ENCODE results near the gene ACTR6. TPM values are rescaled to one million over a fixed set of nuclear protein-coding genes. Genes with fewer than 3 reads are reported as not detected.
"Not testable (repeated sequence)": the region's sequence is repeated elsewhere in the genome, so short reads cannot be mapped to it uniquely, and the experiment has no call there.

Gene ACTR6
- total and polyA plus RNA-seq, 10 of the 15 experiments (the other 5 are each of a cell fraction or from before 2014, with no cell fraction given) = 17.4 to 62.4 (median 40.5) TPM

DNA sequence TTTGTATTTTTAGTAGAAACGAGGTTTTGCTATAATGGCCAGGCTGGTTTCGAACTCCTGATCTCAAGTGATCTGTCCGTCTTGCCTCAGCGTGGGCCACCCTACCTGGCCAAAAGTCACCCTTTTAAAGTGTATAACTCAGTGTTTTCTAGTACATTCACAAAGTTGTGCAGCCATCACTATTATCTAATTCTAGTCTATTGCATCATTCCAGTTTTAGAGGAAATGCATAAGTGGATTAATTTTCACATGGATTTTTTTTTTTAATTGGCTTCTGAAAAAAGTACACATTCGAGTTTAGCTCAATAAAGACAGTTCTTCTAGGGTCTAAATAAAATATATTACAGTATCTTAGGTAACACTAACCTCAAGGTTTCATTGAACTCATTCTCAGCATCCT lies 62.5 kb downstream of the ACTR6 start:
- no TSS peak for BruUV-seq (replicated peaks)
- TF ChIP-seq CREB1 (IDR thresholded peaks at IDR 0.05; ENCODE audit: low read depth) (no peak), BMI1 (IDR thresholded peaks at IDR 0.05; ENCODE audit: borderline replicate concordance) (no peak), ZNF622 (IDR thresholded peaks at IDR 0.05) (no peak), CBX3 (IDR thresholded peaks at IDR 0.05; ENCODE audit: borderline replicate concordance, low read depth) (no peak)
- TF ChIP-seq, protein P1, sequence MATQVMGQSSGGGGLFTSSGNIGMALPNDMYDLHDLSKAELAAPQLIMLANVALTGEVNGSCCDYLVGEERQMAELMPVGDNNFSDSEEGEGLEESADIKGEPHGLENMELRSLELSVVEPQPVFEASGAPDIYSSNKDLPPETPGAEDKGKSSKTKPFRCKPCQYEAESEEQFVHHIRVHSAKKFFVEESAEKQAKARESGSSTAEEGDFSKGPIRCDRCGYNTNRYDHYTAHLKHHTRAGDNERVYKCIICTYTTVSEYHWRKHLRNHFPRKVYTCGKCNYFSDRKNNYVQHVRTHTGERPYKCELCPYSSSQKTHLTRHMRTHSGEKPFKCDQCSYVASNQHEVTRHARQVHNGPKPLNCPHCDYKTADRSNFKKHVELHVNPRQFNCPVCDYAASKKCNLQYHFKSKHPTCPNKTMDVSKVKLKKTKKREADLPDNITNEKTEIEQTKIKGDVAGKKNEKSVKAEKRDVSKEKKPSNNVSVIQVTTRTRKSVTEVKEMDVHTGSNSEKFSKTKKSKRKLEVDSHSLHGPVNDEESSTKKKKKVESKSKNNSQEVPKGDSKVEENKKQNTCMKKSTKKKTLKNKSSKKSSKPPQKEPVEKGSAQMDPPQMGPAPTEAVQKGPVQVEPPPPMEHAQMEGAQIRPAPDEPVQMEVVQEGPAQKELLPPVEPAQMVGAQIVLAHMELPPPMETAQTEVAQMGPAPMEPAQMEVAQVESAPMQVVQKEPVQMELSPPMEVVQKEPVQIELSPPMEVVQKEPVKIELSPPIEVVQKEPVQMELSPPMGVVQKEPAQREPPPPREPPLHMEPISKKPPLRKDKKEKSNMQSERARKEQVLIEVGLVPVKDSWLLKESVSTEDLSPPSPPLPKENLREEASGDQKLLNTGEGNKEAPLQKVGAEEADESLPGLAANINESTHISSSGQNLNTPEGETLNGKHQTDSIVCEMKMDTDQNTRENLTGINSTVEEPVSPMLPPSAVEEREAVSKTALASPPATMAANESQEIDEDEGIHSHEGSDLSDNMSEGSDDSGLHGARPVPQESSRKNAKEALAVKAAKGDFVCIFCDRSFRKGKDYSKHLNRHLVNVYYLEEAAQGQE (IDR thresholded peaks at IDR 0.05; ENCODE audit: low read depth, low read length) = no peak
- TF ChIP-seq, protein P2, sequence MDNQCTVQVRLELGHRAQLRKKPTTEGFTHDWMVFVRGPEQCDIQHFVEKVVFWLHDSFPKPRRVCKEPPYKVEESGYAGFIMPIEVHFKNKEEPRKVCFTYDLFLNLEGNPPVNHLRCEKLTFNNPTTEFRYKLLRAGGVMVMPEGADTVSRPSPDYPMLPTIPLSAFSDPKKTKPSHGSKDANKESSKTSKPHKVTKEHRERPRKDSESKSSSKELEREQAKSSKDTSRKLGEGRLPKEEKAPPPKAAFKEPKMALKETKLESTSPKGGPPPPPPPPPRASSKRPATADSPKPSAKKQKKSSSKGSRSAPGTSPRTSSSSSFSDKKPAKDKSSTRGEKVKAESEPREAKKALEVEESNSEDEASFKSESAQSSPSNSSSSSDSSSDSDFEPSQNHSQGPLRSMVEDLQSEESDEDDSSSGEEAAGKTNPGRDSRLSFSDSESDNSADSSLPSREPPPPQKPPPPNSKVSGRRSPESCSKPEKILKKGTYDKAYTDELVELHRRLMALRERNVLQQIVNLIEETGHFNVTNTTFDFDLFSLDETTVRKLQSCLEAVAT (IDR thresholded peaks at IDR 0.05) = no peak
- no peak overlapping the region for H3K9ac ChIP-seq (ENCODE audit: control insufficient read depth, insufficient read depth, low read length)
- intact Hi-C loops (cut with micrococcal nuclease; ENCODE audit: unreplicated experiment) (no loop called here), in situ Hi-C loops (cut with MboI) (no loop called here)
- ChIA-PET CTCF (interaction anchor here (1.8 kb wide), 1 partner anchor 28 kb away, joined by 5 read pairs; no protein-coding TSS in a partner anchor), SMC1A (ENCODE audit: uncharacterized antibody, unreplicated experiment) (no interaction called here), POLR2A (interaction anchor here (0.7 kb wide), 1 partner anchor 217 kb away, joined by 3 read pairs; no protein-coding TSS in a partner anchor), RAD21 (ENCODE audit: unreplicated experiment) (no interaction called here)
- no peak for ATAC-seq
- no peak overlapping the region for H3K4me3 ChIP-seq
- H3K9me3 ChIP-seq (replicated peaks; ENCODE audit: control insufficient read depth, insufficient read depth, low read length) = no peaks in the 10 kb centered on the region
- DNase-seq (ENCODE audit: low read depth, low spot score) = no peak
- no peak for FAIRE-seq
- WGBS (ENCODE audit: insufficient coverage, insufficient replicate concordance, low lambda C conversion rate, missing lambda C conversion rate) = 71% methylated on average over 5 of the region's 5 CpGs
- H4K20me1 ChIP-seq (ENCODE audit: control insufficient read depth, insufficient read depth) = no peaks in the 10 kb centered on the region
- H3K4me1 ChIP-seq (ENCODE audit: control insufficient read depth, insufficient read depth, low read length) = peaks cover 3% of the 10 kb centered on the region; the same call in 1 of the 2 replicates
- H3K36me3 ChIP-seq (ENCODE audit: control insufficient read depth in 2 of 2, insufficient read depth in 2 of 2, low read length in 1 of 2) = no peaks in the 10 kb centered on the region
- no peak overlapping the region for H3K4me2 ChIP-seq (ENCODE audit: control insufficient read depth, insufficient read depth)
- H3K79me2 ChIP-seq (ENCODE audit: control insufficient read depth, insufficient read depth, low read length) = peaks cover 10% of the 10 kb centered on the region
- H3K27ac ChIP-seq (ENCODE audit: control insufficient read depth, insufficient read depth) = no peak overlapping the region
- no peak overlapping the region for H2AFZ ChIP-seq (ENCODE audit: control insufficient read depth, low read depth, low read length)
- no peaks in the 10 kb centered on the region for H3K27me3 ChIP-seq (replicated peaks in 1 of 2; ENCODE audit: control insufficient read depth in 2 of 2, insufficient read depth in 2 of 2, low read length in 1 of 2)

DNA sequence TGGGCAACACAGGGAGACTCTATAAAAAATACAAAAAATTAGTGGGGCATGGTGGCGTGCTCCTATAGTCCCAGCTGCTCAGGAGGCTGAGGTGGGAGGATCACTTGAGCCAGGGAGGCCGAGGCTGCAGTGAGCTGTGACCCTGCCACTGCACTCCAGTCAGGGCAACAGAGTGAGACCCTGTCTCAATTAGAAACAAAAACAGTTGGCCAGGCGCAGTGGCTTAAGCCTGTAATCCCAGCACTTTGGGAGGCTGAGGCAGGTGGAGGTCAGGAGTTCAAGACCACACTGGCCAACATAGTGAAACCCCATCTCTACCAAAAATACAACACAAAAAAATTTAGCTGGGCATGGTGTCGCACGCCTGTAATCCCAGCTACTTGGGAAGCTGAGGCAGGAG lies 64.5 kb downstream of the ACTR6 start:
- ChIA-PET CTCF (interaction anchor here (0.7 to 1.3 kb wide), 2 partner anchors 30 to 140 kb away, joined by 3 read pairs; no protein-coding TSS in a partner anchor), POLR2A (interaction anchor here (2.5 kb wide), 1 partner anchor 13 kb away, joined by 9 read pairs; no protein-coding TSS in a partner anchor), SMC1A (ENCODE audit: uncharacterized antibody, unreplicated experiment) (interaction anchor here (1.5 kb wide), 1 partner anchor 30 kb away, joined by 5 read pairs; no protein-coding TSS in a partner anchor)

More for the DNA sequence above, 64.5 kb downstream of the ACTR6 start:
- H4K20me1 ChIP-seq (ENCODE audit: control insufficient read depth, insufficient read depth); DNase-seq (ENCODE audit: low read depth, low spot score); in situ Hi-C loops (cut with MboI); H2AFZ ChIP-seq (ENCODE audit: control insufficient read depth, low read depth, low read length); H3K4me2 ChIP-seq (ENCODE audit: control insufficient read depth, insufficient read depth); H3K27ac ChIP-seq (ENCODE audit: control insufficient read depth, insufficient read depth); H3K4me1 ChIP-seq (ENCODE audit: control insufficient read depth, insufficient read depth, low read length); H3K4me3 ChIP-seq; H3K9ac ChIP-seq (ENCODE audit: control insufficient read depth, insufficient read depth, low read length); H3K9me3 ChIP-seq (replicated peaks; ENCODE audit: control insufficient read depth, insufficient read depth, low read length); BruUV-seq (replicated peaks); H3K36me3 ChIP-seq (ENCODE audit: control insufficient read depth in 2 of 2, insufficient read depth in 2 of 2, low read length in 1 of 2); H3K27me3 ChIP-seq (replicated peaks in 1 of 2; ENCODE audit: control insufficient read depth in 2 of 2, insufficient read depth in 2 of 2, low read length in 1 of 2); FAIRE-seq; ATAC-seq: not testable (repeated sequence)
- WGBS (ENCODE audit: insufficient coverage, insufficient replicate concordance, low lambda C conversion rate, missing lambda C conversion rate) = 98% methylated on average over 5 of the region's 5 CpGs
- H3K79me2 ChIP-seq (ENCODE audit: control insufficient read depth, insufficient read depth, low read length) = peaks cover 28% of the 10 kb centered on the region
- RAD21 ChIA-PET (ENCODE audit: unreplicated experiment) = interaction anchor here (0.9 kb wide), 1 partner anchor 126 kb away, joined by 3 read pairs; no protein-coding TSS in a partner anchor
- intact Hi-C loops (cut with micrococcal nuclease; ENCODE audit: unreplicated experiment) = loop anchor here (5.0 kb wide), 1 partner anchor 123 kb away; the partner anchor contains the start of gene BLTP3B

Data from GM12878 (cell line).